Endometrial microvascular endothelial cells (primary cell): ENCODE results near the gene AGAP1. TPM values are rescaled to one million over a fixed set of nuclear protein-coding genes. Genes with fewer than 3 reads are reported as not detected.

Experiments used
- in situ Hi-C: cut with HindIII; loops from 2 replicates; pipeline ENCODE4 v1.10.0; 2017; ENCODE audit warnings: low sequenced_read_pairs, low pct_unique_long_range_greater_than_20kb; ENCODE audit errors: inconsistent ontology term
- total RNA-seq: library from RNA; depleted of rRNA; stranded (reverse); fragments of >200 nt; gene quantifications from one replicate; pipeline ENCODE4 v1.2.3, GENCODE V29; 2015; ENCODE audit errors: inconsistent ontology term

AGAP1 gene
- total RNA-seq, 1 donor from 2014 or later = 19.4 TPM

DNA sequence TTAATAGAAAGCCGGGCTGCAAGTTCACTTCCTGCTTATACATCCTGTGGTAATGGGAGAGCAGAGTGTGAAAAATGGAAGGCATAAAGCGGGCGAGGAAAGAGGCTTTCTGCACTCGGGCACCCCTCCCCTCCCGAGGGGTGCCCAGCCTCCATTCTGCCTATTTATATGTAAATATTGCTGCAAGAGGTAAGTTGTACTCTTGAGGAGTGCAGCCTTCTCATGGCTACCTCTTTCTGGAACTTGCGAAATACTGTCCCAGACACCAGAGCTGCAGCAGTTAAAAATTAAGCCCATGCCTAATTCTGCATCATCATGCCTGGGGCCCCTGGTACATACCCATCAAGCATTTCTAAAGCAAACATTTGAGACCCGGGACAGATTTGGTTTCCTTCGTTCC lies 518.3 kb downstream of the AGAP1 start:
- in situ Hi-C loops = no loop called here

- in situ Hi-C loops = no loop called here
Observed at GRCh38 chr2:236014408-236015131, 520.7 kb downstream of the AGAP1 start.

DNA sequence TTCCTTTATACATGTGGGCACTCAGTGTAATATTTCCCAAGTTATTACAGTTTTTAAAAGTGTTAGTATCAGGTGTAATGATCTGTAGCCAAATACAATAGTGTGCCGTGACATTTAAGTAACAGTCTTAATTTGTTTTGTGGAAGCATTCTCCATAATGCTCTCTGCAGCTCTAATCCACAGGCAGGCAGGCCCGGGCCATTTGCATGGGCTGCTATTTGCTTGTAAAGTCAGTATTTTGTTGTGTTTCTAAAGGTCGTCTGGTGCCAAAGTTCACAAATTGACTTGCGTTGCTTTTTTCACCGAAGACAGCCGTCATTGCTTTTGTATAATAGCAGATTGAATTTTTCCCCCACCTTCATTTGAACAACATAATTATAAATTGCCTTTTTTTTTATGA lies 521.3 kb downstream of the AGAP1 start:
- in situ Hi-C loops = no loop called here

- in situ Hi-C loops = no loop called here
Observed at GRCh38 chr2:236016496-236016895, 522.7 kb downstream of the AGAP1 start.

DNA sequence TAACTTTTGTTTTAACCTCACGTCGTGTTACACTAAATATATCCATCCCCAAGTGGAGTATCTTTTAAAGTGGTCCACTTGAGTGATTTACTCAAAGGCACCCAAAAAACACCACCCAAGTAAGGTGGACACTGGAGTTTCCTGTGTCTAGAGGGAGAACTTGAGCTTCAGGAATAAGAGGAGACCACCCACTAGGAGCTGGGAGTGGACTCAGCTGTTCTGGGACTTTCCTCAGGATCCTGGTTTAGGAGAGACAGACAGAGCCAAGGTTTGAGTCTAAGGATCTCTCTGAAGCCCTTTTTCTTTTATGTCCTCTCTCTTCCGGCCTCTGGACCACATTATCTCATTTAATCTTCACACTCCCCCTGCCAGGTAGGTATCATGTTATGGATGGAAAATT lies 523.6 kb downstream of the AGAP1 start:
- in situ Hi-C loops = no loop called here

DNA sequence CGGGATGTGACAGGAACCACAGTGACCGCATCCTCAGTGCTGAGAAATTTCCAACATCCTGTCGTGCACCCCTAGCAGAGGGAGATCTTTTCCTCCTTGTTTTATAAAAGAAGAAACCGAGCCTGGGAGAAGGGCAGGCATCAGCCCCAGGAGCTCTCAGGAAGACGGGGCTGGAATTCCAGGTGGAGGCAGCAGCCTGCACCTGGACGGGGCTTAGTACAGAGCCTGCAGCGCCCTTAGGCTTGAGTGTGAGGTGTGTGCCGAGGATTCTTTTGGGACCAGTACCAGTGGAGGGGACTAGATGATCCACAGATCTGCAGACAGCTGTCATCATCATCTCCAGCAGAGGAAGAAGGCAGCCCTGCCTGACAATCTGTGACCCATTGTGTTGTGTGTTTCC lies 525.6 kb downstream of the AGAP1 start:
- in situ Hi-C loops = no loop called here

DNA sequence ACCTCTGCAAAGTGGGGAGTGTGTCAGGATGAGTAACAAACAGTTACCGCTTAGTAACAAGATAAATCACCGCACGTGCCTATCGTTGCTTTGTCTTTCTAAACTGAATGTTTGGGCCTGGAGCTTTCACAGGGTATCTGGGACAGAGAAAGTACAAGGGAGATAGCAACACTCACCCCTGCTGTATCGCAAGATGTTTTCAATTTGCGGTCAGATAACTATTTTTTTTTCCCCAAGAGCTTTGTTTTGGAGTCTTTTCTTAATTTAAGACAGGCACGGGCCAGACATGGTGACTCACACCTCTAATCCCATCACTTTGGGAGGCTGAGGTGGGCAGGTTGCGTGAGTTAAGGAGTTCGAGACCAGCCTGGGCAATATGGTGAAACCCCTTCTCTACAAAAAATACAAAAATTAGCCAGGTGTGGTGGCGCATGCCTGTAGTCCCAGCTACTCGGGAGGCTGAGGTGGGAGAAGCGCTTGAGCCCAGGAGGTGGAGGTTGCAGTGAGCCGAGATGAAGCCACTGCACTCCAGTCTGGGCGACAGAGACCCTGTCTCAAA lies 527.7 kb downstream of the AGAP1 start:
- in situ Hi-C loops = no loop called here

DNA sequence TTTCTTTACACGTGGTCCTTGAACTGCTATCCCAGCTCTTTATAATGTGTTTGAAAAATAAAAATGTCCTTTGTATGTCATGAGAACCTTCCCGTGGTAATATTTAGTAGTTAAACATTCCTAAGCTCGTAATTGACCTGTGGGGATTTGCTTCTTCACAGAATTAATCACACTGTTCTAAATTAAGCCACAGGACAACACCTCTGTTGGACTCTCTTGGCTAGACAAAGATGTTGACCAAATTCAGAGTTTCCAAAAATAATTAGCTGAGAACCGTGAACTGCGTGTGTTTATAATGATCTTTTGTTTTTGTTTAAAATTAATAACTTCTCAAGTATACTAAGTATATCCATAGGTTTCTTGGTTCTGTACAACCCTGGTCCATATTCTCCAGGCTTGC lies 528.3 kb downstream of the AGAP1 start:
- in situ Hi-C loops = no loop called here

DNA sequence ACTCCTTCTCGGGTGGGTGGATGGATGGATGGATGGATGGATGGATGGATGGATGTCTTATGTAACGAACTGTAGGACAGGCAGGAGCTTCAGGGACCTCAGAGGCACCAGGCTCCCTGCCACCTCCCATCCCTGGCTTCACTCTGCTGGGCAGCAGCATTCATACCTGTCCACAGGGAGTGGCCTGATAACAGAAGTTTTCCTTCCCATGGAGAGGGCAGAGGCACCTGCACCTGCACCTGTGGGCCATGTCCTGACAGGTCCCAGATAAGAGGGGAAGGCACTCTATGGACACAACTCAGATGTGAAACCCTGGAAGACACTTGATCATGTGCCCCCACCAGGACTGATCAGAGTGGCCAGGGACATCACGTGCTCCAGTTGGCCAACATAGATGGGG lies 532.0 kb downstream of the AGAP1 start:
- in situ Hi-C loops = no loop called here

DNA sequence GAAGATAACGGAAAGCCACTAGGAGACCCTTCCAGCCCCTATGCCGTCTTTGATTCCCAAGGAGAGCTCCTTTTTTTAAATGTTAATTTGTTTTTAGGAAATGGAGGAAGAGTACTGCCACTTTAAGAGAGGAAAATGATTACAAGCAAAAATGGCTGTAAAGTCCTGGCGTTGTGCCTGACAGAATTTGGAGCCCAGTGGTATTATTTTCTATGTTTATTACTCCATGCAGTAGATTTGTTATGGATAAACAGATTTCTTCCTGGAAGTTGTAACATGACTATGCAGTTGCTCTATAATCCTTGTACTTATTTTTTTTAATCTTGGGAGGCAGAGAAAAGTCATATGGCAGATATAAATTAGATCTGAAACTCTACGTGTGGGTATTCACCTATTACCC lies 533.0 kb downstream of the AGAP1 start:
- in situ Hi-C loops = no loop called here

DNA sequence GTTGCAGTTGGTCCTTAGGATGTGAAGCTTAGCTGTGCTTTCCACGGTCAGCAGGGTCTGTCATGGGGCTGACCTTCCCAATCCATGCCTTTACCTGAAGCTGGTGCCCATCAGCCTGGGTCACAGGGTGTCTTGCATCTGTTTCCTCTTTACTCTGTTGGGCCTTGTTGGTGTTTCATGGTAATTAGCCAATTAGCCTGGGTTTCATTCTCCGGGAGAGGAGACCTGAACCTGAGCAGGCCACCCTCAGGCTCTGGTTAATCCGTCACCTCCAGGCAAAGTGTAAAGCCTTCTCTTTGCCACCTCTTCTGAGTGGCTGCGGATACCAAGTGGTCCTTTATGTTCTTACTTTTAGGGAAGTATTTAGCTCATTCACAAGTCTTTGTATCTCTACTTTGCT lies 534.2 kb downstream of the AGAP1 start:
- in situ Hi-C loops = no loop called here

GRCh38 chr2:236033462-236033861 lies 539.6 kb downstream of the AGAP1 start:
- in situ Hi-C loops = no loop called here

DNA sequence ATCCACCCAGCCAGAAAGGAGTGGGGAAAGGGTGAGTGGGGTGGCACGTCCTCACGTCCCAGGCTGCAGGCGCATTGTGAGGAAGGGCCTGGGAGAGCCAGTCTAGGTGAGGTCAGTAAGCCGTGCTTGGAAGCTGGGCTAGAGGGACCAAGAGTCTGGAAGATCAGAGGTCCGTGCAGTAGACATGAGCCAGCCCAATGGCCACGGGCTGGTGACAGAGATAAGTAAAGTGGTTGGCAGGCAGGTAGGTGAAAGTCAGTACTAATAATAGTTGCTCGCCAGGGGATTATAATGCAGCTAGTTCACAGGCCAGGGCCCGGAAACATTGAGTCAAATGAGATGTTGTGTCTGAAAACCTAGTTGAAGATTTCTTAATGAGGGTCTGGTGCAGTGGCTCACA lies 541.1 kb downstream of the AGAP1 start:
- in situ Hi-C loops = no loop called here

- in situ Hi-C loops = no loop called here
Observed at GRCh38 chr2:236036045-236036444, 542.2 kb downstream of the AGAP1 start.

DNA sequence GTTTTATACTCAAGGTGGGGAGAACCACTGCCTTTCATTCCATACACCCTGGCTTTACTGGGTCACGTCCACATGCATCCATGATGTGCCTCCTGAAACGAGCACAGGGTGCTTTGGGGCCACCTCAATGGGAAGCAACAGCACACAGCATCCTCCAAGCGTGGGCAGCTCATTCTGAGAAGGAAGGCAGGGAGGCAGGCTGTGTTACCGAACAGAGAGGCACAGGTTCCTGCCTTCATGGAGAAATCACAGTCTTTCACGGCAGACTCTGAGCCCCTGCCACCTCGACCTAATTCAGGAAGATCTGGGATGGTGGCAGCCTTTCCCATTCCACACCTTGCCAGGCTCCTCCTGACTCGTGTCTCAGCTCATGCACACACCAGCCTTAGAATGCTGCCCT lies 544.3 kb downstream of the AGAP1 start:
- in situ Hi-C loops = no loop called here

DNA sequence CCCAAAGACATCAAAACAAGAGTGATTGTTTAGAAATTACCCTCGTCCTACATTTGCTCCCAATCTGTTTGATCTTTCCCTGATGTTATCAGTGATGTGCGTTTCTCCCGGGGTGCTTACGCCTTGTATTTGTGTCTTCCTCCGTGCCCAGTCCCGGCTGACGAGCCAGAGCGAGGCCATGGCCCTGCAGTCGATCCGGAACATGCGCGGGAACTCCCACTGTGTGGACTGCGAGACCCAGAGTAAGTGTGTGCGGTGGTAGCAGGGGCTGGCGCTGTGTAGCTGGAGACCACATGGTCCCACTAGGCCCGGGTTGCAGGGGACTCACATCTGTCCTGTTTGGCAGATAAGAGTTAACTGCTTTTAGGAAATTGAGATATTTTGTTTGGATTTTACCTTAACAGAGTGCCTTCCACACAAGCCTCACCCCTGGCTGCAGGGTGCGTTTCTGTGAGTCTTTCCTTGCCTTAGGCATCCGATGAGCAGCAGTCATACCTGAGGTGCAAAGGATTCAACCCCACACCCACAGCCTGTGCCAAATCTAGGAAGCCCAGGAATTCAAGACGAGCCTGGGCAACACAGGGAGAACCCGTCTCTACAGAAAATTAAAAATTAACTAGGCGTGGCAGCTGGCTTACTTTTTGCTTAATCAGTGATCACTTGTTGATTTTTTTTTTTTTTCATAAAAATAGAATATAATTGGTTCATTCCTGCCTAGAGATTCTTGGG lies 546.9 kb downstream of the AGAP1 start:
- in situ Hi-C loops = no loop called here

- in situ Hi-C loops = no loop called here
Observed at GRCh38 chr2:236041616-236042015, 547.8 kb downstream of the AGAP1 start.

DNA sequence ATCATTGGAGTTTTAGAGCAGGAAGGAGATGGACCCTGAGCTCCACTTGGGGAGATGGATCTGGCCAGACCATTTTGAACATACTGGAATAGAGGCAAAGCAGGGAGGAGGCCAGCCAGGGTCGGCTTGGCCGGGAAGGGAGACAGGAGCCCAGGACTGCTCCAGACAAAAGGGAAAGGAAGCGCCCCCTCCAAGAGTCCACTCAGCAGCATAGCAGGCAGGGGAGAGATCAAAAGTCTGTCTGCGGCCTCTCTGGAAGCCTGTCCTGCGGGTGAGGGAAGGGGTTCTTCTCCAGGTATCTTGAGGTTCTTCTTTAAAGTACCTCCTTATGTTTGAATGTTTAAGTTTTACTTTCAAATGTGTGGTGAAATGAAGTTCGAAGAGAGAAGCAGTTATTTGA lies 548.2 kb downstream of the AGAP1 start:
- in situ Hi-C loops = no loop called here

GRCh38 chr2:236044191-236044590 lies 550.3 kb downstream of the AGAP1 start:
- in situ Hi-C loops = no loop called here
